Measurements from ENCODE around the gene BCOR.

GRCh38 chrX:40065296-40066046 is 32.3 kb downstream of the BCOR start:
- TF ChIP-seq CTCF (IDR thresholded peaks at IDR 0.05): no peak
- no peak for TF ChIP-seq POLR2A (IDR thresholded peaks at IDR 0.05)
